COLO829 (cell line): Measurements from ENCODE around the gene WIPF2.
A peak's percentile ranks its signal among the peaks of the same experiment; 100 is the strongest.

Experiments
- DNase-seq: peaks from one replicate; pipeline ENCODE4 v3.0.0; 2012; ENCODE audit warnings: low spot score

The WIPF2 gene

GRCh38 chr17:40326014-40326831, 107.1 kb downstream of the WIPF2 start:
- DNase-seq: no peak

GRCh38 chr17:40326832-40327199, 107.7 kb downstream of the WIPF2 start:
- DNase-seq: no peak

- no peak for DNase-seq
Measured at GRCh38 chr17:40327244-40327729, 108.2 kb downstream of the WIPF2 start.

GRCh38 chr17:40327735-40328385, 108.8 kb downstream of the WIPF2 start:
- DNase-seq: no peak

GRCh38 chr17:40328386-40328766, 109.3 kb downstream of the WIPF2 start:
- no peak for DNase-seq

- DNase-seq: no peak
Measured at GRCh38 chr17:40329839-40330794, 111.0 kb downstream of the WIPF2 start.

GRCh38 chr17:40330850-40331470, 111.9 kb downstream of the WIPF2 start:
- DNase-seq: no peak

GRCh38 chr17:40331743-40332641, 112.9 kb downstream of the WIPF2 start:
- peak; percentile 77 for DNase-seq
